Uterus (tissue), 2 donors: ENCODE measurements around the gene BABAM2.

ENCODE experiments used
- POLR2A ChIP-seq, 2 donors: fragments of 450-650 bp; IDR thresholded peaks; one replicate each; pipeline ENCODE4 v1.6.1; 2016; ENCODE audit warnings: antibody characterized with exemption in 2 of 2, mild to moderate bottlenecking in 1 of 2, moderate library complexity in 1 of 2
- TF ChIP-seq, protein P1 (sequence below), 4 experiments: fragments of 200-600 bp in 2 of 4; fragments of 450-650 bp in 2 of 4; sonication (generic) in 2 of 4; IDR thresholded peaks; one replicate each; pipeline ENCODE4 v1.5.1; 2016 to 2019; ENCODE audit warnings: antibody characterized with exemption in 4 of 4, mild to moderate bottlenecking in 2 of 4, moderate library complexity in 1 of 4

GRCh38 chr2:28297531-28297930 lies 407.0 kb downstream of the BABAM2 start:
- TF ChIP-seq, protein P1, sequence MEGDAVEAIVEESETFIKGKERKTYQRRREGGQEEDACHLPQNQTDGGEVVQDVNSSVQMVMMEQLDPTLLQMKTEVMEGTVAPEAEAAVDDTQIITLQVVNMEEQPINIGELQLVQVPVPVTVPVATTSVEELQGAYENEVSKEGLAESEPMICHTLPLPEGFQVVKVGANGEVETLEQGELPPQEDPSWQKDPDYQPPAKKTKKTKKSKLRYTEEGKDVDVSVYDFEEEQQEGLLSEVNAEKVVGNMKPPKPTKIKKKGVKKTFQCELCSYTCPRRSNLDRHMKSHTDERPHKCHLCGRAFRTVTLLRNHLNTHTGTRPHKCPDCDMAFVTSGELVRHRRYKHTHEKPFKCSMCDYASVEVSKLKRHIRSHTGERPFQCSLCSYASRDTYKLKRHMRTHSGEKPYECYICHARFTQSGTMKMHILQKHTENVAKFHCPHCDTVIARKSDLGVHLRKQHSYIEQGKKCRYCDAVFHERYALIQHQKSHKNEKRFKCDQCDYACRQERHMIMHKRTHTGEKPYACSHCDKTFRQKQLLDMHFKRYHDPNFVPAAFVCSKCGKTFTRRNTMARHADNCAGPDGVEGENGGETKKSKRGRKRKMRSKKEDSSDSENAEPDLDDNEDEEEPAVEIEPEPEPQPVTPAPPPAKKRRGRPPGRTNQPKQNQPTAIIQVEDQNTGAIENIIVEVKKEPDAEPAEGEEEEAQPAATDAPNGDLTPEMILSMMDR (IDR thresholded peaks at IDR 0.05), result no peak
- TF ChIP-seq POLR2A (IDR thresholded peaks at IDR 0.05), result no peak
